GM18909 (cell line): ENCODE results near the gene DBNDD1.
A peak's percentile ranks its signal among the peaks of the same experiment; 100 is the strongest.
"Not testable (repeated sequence)": the region's sequence is repeated elsewhere in the genome, so short reads cannot be mapped to it uniquely, and the experiment has no call there.

Experiments
- ATAC-seq: cut with Tn5 transposase; IDR thresholded peaks from one replicate; pipeline ENCODE4 v1.9.1; 2021; ENCODE audit warnings: mild to moderate bottlenecking; ENCODE audit not compliant: unreplicated experiment, poor library complexity

DBNDD1 gene

GRCh38 chr16:90015586-90016338, 3.5 kb downstream of the DBNDD1 start:
- ATAC-seq, result no peak

GRCh38 chr16:90012991-90013745, 6.1 kb downstream of the DBNDD1 start:
- ATAC-seq, result no peak

- ATAC-seq, result no peak
Observed at GRCh38 chr16:90011908-90012501, 7.3 kb downstream of the DBNDD1 start.

DNA sequence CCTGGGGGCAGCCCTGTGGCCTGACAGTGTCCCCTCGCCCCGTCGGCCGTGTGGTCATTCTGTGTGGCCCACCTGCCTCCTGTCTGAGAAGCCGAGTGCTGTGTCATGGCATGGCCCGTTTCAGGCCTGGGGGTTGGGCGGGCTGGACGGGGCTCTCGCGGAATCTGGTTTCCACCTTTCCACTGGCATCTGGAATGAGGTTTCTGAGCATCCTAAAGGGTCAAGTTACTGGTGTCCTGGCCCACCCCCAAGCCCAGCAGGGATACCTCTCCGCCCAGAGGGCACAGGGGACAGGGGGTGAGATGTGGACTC, 7.8 kb downstream of the DBNDD1 start:
- ATAC-seq, result no peak

- ATAC-seq, result no peak
Observed at GRCh38 chr16:90010676-90011507, 8.4 kb downstream of the DBNDD1 start.

GRCh38 chr16:90009172-90009899, 9.9 kb downstream of the DBNDD1 start:
- ATAC-seq, result no peak

- peak; percentile 75 for ATAC-seq
Observed at GRCh38 chr16:90008708-90009145, 10.5 kb downstream of the DBNDD1 start.

GRCh38 chr16:90007635-90008234, 11.5 kb downstream of the DBNDD1 start:
- ATAC-seq, result not testable (repeated sequence)

GRCh38 chr16:90007015-90007414, 12.2 kb downstream of the DBNDD1 start:
- ATAC-seq, result no peak

DNA sequence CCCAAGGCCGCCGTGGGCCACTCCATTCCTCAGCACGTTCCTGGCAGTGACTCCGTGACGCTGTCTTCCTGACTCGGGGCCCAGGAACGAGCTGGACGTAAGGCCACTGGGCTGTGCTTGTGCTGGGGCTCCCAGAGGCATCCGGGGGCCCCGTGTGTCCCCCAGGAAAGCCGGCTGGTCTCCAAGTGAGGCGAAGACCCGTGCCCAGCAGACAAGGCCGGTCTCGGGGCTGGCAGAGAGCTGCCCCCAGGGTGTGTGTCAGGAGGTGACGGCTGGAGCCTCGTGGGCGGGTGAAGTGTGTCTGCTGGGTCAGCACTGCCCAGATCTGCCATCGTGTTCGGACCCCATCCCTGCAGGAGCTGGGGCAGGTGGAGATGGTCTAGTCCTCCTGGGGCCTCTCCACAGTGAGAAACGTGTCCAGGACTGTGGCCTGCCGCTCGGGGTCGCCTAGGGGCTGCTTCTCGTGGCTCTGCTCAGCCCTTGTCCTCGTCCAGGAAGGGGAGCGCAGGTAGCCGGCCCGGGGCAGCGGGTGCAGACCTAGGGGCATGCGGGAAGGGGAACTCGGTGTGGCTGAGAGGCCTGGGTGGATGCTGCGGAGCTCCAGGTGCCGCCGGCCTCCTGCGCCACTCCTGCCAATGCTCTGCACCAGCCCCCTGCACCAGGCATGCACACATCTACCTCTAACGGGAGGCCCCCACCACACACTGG, 13.1 kb downstream of the DBNDD1 start:
- ATAC-seq, result no peak

DNA sequence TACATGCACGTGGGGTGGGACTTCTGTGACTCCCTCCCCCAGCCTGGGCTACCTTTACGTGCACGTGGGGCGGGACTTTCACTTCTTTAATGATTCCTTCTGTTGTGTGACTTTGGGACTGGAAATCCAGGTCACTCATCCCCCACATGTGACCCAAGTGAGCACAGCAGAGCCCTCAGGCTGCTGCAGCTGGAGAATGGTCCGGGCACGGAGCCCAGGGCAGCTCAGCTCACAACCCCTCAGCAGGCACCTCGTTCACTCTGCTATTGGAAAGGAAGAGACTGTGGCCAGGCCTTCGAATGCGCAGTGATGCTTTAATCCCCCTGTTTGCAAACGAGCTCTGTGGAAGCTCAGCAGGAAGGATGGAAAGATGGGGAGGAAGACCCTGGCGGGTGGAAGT, 14.7 kb downstream of the DBNDD1 start:
- no peak for ATAC-seq

GRCh38 chr16:90002759-90003158, 16.5 kb downstream of the DBNDD1 start:
- ATAC-seq, result no peak

- no peak for ATAC-seq
Observed at GRCh38 chr16:90001761-90002503, 17.3 kb downstream of the DBNDD1 start.

GRCh38 chr16:90000733-90001427, 18.4 kb downstream of the DBNDD1 start:
- no peak for ATAC-seq

DNA sequence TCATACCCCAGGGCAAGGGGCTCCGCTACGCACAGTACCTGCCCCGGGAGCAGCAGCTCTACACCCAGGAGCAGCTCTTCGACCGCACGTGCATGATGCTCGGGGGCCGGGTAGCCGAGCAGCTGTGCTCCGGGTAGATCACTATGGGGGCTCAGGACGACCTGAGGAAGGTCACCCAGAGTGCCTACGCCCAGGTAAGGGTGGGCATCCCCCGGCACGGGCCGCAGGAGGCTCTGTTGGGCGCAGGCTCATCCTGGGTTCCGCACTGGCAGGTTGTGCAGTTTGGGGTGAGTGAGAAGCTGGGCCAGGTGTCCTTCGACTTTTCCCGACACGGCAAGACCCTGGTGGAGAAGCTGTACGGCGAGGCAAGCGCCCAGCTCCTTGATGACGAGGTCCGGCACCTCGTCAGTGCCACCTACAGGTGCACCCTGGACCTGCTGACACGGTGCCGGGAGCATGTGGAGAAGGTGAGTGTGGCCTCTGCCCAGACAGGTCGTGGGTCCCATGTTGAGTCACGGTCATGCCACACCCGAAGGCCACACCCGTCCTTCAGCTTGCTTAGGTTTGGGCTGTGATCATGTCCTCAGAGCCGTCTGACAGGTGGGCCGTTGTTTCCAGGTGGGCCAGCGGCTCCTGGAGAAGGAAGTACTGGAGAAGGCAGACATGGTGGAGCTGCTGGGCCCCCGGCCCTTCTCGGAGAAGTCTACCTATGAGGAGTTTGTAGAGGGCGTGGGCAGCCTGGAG, 19.3 kb downstream of the DBNDD1 start:
- no peak for ATAC-seq

GRCh38 chr16:89996178-89996489, 23.1 kb downstream of the DBNDD1 start:
- no peak for ATAC-seq

GRCh38 chr16:89995475-89996177, 23.6 kb downstream of the DBNDD1 start:
- ATAC-seq, result not testable (repeated sequence)
